Neural cell (in vitro differentiated cells): ENCODE results near the gene FILIP1.

Experiments
- CTCF ChIP-seq: fragments of 450-650 bp; IDR thresholded peaks from 2 replicates; pipeline ENCODE4 v1.5.1; 2014; ENCODE audit warnings: antibody characterized with exemption, mild to moderate bottlenecking, moderate library complexity; ENCODE audit not compliant: poor library complexity, severe bottlenecking
- EP300 ChIP-seq: fragments of 450-650 bp; conservative IDR thresholded peaks from 2 replicates; pipeline ENCODE4 v1.6.1; 2014; ENCODE audit warnings: antibody characterized with exemption, mild to moderate bottlenecking, moderate library complexity; ENCODE audit not compliant: poor library complexity, severe bottlenecking
- EZH2 ChIP-seq: fragments of 200-600, 300-800 bp; shearing (Covaris generic), sonication (generic); IDR thresholded peaks from 2 replicates; pipeline ENCODE4 v1.6.1; 2014; ENCODE audit warnings: antibody characterized with exemption, low read length, borderline replicate concordance, mild to moderate bottlenecking; ENCODE audit not compliant: insufficient read depth, poor library complexity, severe bottlenecking
- MXI1 ChIP-seq: fragments of 450-650 bp; conservative IDR thresholded peaks from 2 replicates; pipeline ENCODE4 v1.6.1; 2014; ENCODE audit warnings: antibody characterized with exemption, mild to moderate bottlenecking; ENCODE audit not compliant: poor library complexity, severe bottlenecking
- POLR2AphosphoS5 ChIP-seq: IDR thresholded peaks from 2 replicates; pipeline ENCODE4 v1.6.1; 2012
- RAD21 ChIP-seq: fragments of 450-650 bp; conservative IDR thresholded peaks from 2 replicates; pipeline ENCODE4 v1.6.1; 2014; ENCODE audit warnings: antibody characterized with exemption, mild to moderate bottlenecking, moderate library complexity
- SMC3 ChIP-seq: fragments of 450-650 bp; conservative IDR thresholded peaks from 2 replicates; pipeline ENCODE4 v1.6.1; 2014; ENCODE audit warnings: antibody characterized with exemption, mild to moderate bottlenecking, moderate library complexity; ENCODE audit not compliant: poor library complexity
- TAF1 ChIP-seq: IDR thresholded peaks from 2 replicates; pipeline ENCODE4 v1.6.1; 2012; ENCODE audit warnings: low read depth
- TF ChIP-seq, protein P1 (sequence below): IDR thresholded peaks from 2 replicates; pipeline ENCODE4 v1.6.1; 2012; ENCODE audit warnings: borderline replicate concordance

DNA sequence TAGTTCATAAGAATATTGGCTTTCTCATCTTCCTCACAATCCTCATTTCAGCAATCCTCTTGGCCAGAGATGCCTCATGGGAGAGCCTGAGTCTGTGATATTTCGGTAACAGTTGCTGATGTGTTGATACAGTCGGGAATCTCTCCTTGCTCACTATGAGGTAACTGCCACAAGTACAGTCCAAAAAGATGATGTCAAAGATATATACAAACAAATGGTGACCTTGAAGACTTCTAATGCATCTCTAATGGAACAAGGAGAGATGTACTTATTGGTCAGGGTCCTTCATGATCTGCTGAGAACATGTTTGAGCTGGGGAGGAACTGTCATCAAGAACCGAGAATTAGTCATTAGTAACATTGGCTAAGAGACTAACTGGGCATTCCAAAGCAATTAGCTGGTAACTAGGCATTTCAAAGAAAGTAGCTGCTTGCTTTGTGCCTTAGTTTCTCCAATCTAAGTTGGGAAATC, 56.1 kb downstream of the FILIP1 start:
- TF ChIP-seq CTCF (no peak), MXI1 (no peak), TAF1 (no peak), EZH2 (no peak), POLR2AphosphoS5 (no peak), RAD21 (no peak), EP300 (no peak), SMC3 (no peak)
- TF ChIP-seq, protein P1, sequence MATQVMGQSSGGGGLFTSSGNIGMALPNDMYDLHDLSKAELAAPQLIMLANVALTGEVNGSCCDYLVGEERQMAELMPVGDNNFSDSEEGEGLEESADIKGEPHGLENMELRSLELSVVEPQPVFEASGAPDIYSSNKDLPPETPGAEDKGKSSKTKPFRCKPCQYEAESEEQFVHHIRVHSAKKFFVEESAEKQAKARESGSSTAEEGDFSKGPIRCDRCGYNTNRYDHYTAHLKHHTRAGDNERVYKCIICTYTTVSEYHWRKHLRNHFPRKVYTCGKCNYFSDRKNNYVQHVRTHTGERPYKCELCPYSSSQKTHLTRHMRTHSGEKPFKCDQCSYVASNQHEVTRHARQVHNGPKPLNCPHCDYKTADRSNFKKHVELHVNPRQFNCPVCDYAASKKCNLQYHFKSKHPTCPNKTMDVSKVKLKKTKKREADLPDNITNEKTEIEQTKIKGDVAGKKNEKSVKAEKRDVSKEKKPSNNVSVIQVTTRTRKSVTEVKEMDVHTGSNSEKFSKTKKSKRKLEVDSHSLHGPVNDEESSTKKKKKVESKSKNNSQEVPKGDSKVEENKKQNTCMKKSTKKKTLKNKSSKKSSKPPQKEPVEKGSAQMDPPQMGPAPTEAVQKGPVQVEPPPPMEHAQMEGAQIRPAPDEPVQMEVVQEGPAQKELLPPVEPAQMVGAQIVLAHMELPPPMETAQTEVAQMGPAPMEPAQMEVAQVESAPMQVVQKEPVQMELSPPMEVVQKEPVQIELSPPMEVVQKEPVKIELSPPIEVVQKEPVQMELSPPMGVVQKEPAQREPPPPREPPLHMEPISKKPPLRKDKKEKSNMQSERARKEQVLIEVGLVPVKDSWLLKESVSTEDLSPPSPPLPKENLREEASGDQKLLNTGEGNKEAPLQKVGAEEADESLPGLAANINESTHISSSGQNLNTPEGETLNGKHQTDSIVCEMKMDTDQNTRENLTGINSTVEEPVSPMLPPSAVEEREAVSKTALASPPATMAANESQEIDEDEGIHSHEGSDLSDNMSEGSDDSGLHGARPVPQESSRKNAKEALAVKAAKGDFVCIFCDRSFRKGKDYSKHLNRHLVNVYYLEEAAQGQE: no peak
